ENCODE measurements around the gene GGCX. TPM values are rescaled to one million over a fixed set of nuclear protein-coding genes. Genes with fewer than 3 reads are reported as not detected.
A peak's percentile ranks its signal among the peaks of the same experiment; 100 is the strongest.

Gene GGCX
- total and polyA plus RNA-seq, 2 of the 4 experiments (the other 2 are of a cell fraction): 35.0 to 39.4 TPM

DNA sequence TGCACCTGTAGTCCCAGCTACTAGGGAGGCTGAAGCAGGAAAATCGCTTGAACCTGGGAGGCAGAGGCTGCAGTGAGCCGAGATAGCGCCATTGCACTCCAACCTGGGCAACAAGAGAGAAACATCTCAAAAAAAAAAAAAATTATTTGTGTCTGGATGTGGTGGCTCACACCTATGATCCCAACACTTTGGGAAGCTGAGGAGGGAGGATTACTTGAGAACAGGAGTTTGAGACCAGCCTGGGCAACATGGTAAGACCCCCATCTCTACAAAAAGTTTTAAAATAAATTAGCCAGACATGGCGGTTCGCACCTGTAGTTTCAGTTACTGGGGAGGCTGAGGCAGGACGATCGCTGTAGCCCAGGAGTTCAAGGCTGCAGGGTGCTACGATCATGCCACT is 14.4 kb upstream of the GGCX start:
- Histone ChIP-seq H3K27ac (ENCODE audit: insufficient read depth, low read length) (no peak overlapping the region), H3K36me3 (ENCODE audit: control insufficient read depth, insufficient read depth, low read length) (no peaks in the 10 kb centered on the region), H3K4ac (ENCODE audit: low read depth, low read length) (peak overlapping the region; percentile 1; the same call in 1 of the 2 replicates), H3K23ac (ENCODE audit: low read depth, low read length) (no peak overlapping the region), H2BK15ac (ENCODE audit: low read depth, low read length) (no peak overlapping the region), H2BK5ac (ENCODE audit: low read depth, low read length, poor library complexity, severe bottlenecking) (no peak overlapping the region), H3K14ac (replicated peaks; ENCODE audit: low read depth, low read length) (no peak overlapping the region), H2BK20ac (ENCODE audit: low read depth, low read length) (no peak overlapping the region), H3K4me3 (ENCODE audit: insufficient read depth, low read depth, low read length) (no peak overlapping the region), H2AK5ac (ENCODE audit: low read depth, low read length) (0 out of 2 replicates have a peak overlapping the region, but pooled peaks have one; percentile 16), H3K56ac (ENCODE audit: extremely low read depth, insufficient read depth, low read length) (no peak overlapping the region), H4K91ac (ENCODE audit: insufficient read depth, low read depth, low read length) (no peak overlapping the region), H3K4me1 (ENCODE audit: control insufficient read depth, insufficient read depth, low read length) (peaks cover 16% of the 10 kb centered on the region; the same call in 1 of the 2 replicates), H2AK9ac (replicated peaks; ENCODE audit: low read depth, low read length, poor library complexity) (no peak overlapping the region), H3K18ac (ENCODE audit: low read depth, low read length) (no peak overlapping the region), H3K79me1 (ENCODE audit: low read depth in 1 of 2, low read length in 2 of 2) (no peaks in the 10 kb centered on the region), H4K5ac (ENCODE audit: low read depth, low read length) (no peak overlapping the region), H4K20me1 (ENCODE audit: insufficient read depth, low read length) (no peaks in the 10 kb centered on the region), H2AFZ (replicated peaks; ENCODE audit: low read length, poor library complexity) (no peak overlapping the region), H2BK120ac (ENCODE audit: low read depth, low read length) (no peak overlapping the region), H3K9me1 (ENCODE audit: insufficient read depth, low read length) (0 out of 2 replicates have a peak, but pooled peaks cover 3% of the 10 kb centered on the region), H3K4me2 (ENCODE audit: low read depth, low read length) (no peak overlapping the region), H3K9ac (ENCODE audit: low read depth, low read length) (no peak overlapping the region), H4K8ac (ENCODE audit: low read depth in 2 of 2, low read length in 2 of 2) (no peak overlapping the region), H3K27me3 (ENCODE audit: control insufficient read depth, insufficient read depth, low read length) (peaks cover 12% of the 10 kb centered on the region), H3K9me3 (ENCODE audit: control insufficient read depth, insufficient read depth, low read length) (no peaks in the 10 kb centered on the region)
- dilution Hi-C loops (cut with HindIII; ENCODE audit: low sequenced_read_pairs, unreplicated experiment): no loop called here
- ChIA-PET POLR2A (ENCODE audit: unreplicated experiment) (no interaction called here), CTCF (no interaction called here)
- intact Hi-C loops (cut with micrococcal nuclease): no loop called here
- DNase-seq: no peak
- no TSS peak for BruUV-seq (replicated peaks)
- in situ Hi-C loops (cut with MboI; ENCODE audit: low sequenced_read_pairs): no loop called here
- 93% methylated on average over 2 of the region's 8 CpGs; no CpG with 5 or more reads in 1 of the 2 experiments for WGBS, 2 experiments (ENCODE audit: extremely low coverage in 2 of 2, insufficient read length in 1 of 2)
- TF ChIP-seq MAZ (IDR thresholded peaks at IDR 0.05; ENCODE audit: borderline replicate concordance, low read depth, low read length): no peak
- TF ChIP-seq RFX5 (IDR thresholded peaks at IDR 0.05; ENCODE audit: low read depth, low read length): no peak
- no peak for TF ChIP-seq MXI1 (IDR thresholded peaks at IDR 0.05; ENCODE audit: borderline replicate concordance, low read depth, low read length)
- no peak for TF ChIP-seq SMC3 (IDR thresholded peaks at IDR 0.05; ENCODE audit: low read depth, low read length)
- no peak for TF ChIP-seq NFE2L2 (IDR thresholded peaks at IDR 0.05; ENCODE audit: low read depth, low read length)
- no peak for TF ChIP-seq MAFK (IDR thresholded peaks at IDR 0.05; ENCODE audit: low read depth, low read length)
- TF ChIP-seq, protein P1, sequence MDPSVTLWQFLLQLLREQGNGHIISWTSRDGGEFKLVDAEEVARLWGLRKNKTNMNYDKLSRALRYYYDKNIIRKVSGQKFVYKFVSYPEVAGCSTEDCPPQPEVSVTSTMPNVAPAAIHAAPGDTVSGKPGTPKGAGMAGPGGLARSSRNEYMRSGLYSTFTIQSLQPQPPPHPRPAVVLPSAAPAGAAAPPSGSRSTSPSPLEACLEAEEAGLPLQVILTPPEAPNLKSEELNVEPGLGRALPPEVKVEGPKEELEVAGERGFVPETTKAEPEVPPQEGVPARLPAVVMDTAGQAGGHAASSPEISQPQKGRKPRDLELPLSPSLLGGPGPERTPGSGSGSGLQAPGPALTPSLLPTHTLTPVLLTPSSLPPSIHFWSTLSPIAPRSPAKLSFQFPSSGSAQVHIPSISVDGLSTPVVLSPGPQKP (IDR thresholded peaks at IDR 0.05; ENCODE audit: borderline replicate concordance, low read depth, low read length): no peak
- no peak for TF ChIP-seq RCOR1 (IDR thresholded peaks at IDR 0.05; ENCODE audit: insufficient replicate concordance, low read length)
- no peak for TF ChIP-seq POLR2A (IDR thresholded peaks at IDR 0.05; ENCODE audit: low read depth, low read length)
- no peak for ATAC-seq (ENCODE audit: low read depth)

All from IMR-90 (cell line).